Measurements from ENCODE around the gene C1orf159. TPM values are rescaled to one million over a fixed set of nuclear protein-coding genes. Genes with fewer than 3 reads are reported as not detected.

Gene C1orf159
- polyA plus RNA-seq, 2 of the 4 experiments (the other 2 are of a cell fraction) = 4.0 to 10.2 TPM

GRCh38 chr1:1160281-1160930, 44.5 kb upstream of the C1orf159 start:
- no peak for FAIRE-seq

DNA sequence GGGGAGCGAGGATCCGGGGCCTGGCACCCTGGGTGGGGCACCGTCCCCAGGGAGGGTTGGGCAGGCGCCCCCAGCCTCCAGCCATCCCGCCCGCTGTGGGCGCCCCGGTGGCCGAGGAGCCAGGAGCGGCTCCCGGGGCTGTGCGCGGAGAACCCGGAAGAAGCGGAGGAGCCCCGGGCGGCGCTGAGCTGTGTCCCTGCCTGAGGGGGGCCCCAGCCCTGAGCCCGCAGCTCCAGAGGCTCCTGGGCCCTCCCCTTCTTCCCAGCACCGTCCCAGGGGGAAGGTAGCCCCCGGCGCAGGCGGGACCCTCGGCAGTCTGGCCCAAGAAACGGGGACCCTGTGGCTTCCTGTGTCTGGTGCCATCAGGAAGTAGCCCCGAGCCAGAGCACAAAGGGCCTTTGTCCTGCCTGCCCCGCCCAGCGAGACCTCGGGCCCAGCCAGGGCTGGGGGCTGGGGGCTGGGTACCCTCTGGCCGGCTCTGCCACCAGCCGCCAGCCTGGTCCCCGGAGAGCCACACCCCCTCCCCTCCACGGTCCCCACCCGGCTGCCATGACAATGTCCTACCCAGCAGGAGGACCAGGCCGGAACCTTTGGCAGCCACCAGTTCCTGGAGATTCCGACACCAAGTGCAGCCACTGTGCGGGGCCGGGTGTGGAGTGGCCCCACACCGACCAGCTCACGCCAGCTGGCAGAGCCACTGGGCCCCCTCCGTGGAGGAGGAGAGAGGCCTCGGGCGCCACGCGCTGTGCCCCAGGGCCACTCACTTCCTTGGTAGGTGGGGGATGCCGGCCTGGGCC, 42.2 kb upstream of the C1orf159 start:
- Histone ChIP-seq H3K27ac (peak overlapping the region; percentile 95), H3K4me2 (peak overlapping the region; percentile 100), H3K9me3 (no peaks in the 10 kb centered on the region), H3K4me1 (peaks cover 12% of the 10 kb centered on the region), H3K4me3 (peak overlapping the region; percentile 54)
- ATAC-seq (peak; percentile 63 to 65; a peak in 5 of 6 replicates), FAIRE-seq (no peak), DNase-seq (ENCODE audit: low read depth in 1 of 2, low spot score in 1 of 2) (no peak)
- 86% methylated on average over 8 of the region's 46 CpGs for WGBS (ENCODE audit: missing lambda C conversion rate)
- ChIA-PET POLR2A (interaction anchor here (0.6 to 1.0 kb wide), 2 partner anchors 8 to 9 kb away, joined by 3 to 5 read pairs; no protein-coding TSS in a partner anchor), CTCF (interaction anchor here (2.2 kb wide), 1 partner anchor 36 kb away, joined by 12 read pairs; no protein-coding TSS in a partner anchor)
- no peak for TF ChIP-seq PBX3 (IDR thresholded peaks at IDR 0.05)
- no peak for TF ChIP-seq KDM5A (IDR thresholded peaks at IDR 0.05)
- TF ChIP-seq FOSB (CRISPR knock-in tag; IDR thresholded peaks at IDR 0.05) = no peak
- TF ChIP-seq JUN (IDR thresholded peaks at IDR 0.05) = no peak
- TF ChIP-seq CTCF (IDR thresholded peaks at IDR 0.05) = no peak
- TF ChIP-seq TP53 (CRISPR knock-in tag; IDR thresholded peaks at IDR 0.05) = no peak
- TF ChIP-seq HEYL (CRISPR knock-in tag; IDR thresholded peaks at IDR 0.05) = no peak
- no peak for TF ChIP-seq RCOR1 (IDR thresholded peaks at IDR 0.05; ENCODE audit: low read depth, low read length)
- no peak for TF ChIP-seq GATA3 (IDR thresholded peaks at IDR 0.05; ENCODE audit: borderline replicate concordance)
- TF ChIP-seq MAZ (IDR thresholded peaks at IDR 0.05; ENCODE audit: borderline replicate concordance, low read depth, low read length) = no peak

More at GRCh38 chr1:1160281-1160930, 44.5 kb upstream of the C1orf159 start:
- Histone ChIP-seq H3K4me2 (no peak overlapping the region), H3K27ac (no peak overlapping the region), H3K4me3 (no peak overlapping the region), H3K9me3 (no peaks in the 10 kb centered on the region), H3K4me1 (peaks cover 21% of the 10 kb centered on the region)
- ATAC-seq = no peak
- 93% methylated on average over 11 of the region's 23 CpGs for WGBS (ENCODE audit: missing lambda C conversion rate)
- ChIA-PET POLR2A (no interaction called here), CTCF (interaction anchor here (1.8 to 2.2 kb wide), 3 partner anchors 38 to 71 kb away, joined by 4 to 12 read pairs (median 5); no protein-coding TSS in a partner anchor)
- no peak for DNase-seq (ENCODE audit: low read depth in 1 of 2, low spot score in 1 of 2)
- TF ChIP-seq MYC (IDR thresholded peaks at IDR 0.05; ENCODE audit: borderline replicate concordance, low read length) = no peak

- FAIRE-seq = no peak
- Histone ChIP-seq H3K4me3 (peak overlapping the region; percentile 54), H3K9me3 (no peaks in the 10 kb centered on the region), H3K4me1 (peaks cover 12% of the 10 kb centered on the region), H3K4me2 (peak overlapping the region; percentile 100), H3K27ac (peak overlapping the region; percentile 95)
- WGBS (ENCODE audit: missing lambda C conversion rate) = 21% methylated on average over 4 of the region's 29 CpGs
- peak; percentile 74 to 75 for DNase-seq (ENCODE audit: low read depth in 1 of 2, low spot score in 1 of 2)
- POLR2A ChIA-PET = interaction anchor here (0.5 to 1.0 kb wide), 3 partner anchors 8 to 218 kb away, joined by 3 to 5 read pairs (median 3); partner anchors contain the start of gene AURKAIP1
- TF ChIP-seq, protein P1, sequence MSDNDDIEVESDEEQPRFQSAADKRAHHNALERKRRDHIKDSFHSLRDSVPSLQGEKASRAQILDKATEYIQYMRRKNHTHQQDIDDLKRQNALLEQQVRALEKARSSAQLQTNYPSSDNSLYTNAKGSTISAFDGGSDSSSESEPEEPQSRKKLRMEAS (IDR thresholded peaks at IDR 0.05) = no peak
- TF ChIP-seq, protein P2, sequence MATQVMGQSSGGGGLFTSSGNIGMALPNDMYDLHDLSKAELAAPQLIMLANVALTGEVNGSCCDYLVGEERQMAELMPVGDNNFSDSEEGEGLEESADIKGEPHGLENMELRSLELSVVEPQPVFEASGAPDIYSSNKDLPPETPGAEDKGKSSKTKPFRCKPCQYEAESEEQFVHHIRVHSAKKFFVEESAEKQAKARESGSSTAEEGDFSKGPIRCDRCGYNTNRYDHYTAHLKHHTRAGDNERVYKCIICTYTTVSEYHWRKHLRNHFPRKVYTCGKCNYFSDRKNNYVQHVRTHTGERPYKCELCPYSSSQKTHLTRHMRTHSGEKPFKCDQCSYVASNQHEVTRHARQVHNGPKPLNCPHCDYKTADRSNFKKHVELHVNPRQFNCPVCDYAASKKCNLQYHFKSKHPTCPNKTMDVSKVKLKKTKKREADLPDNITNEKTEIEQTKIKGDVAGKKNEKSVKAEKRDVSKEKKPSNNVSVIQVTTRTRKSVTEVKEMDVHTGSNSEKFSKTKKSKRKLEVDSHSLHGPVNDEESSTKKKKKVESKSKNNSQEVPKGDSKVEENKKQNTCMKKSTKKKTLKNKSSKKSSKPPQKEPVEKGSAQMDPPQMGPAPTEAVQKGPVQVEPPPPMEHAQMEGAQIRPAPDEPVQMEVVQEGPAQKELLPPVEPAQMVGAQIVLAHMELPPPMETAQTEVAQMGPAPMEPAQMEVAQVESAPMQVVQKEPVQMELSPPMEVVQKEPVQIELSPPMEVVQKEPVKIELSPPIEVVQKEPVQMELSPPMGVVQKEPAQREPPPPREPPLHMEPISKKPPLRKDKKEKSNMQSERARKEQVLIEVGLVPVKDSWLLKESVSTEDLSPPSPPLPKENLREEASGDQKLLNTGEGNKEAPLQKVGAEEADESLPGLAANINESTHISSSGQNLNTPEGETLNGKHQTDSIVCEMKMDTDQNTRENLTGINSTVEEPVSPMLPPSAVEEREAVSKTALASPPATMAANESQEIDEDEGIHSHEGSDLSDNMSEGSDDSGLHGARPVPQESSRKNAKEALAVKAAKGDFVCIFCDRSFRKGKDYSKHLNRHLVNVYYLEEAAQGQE (IDR thresholded peaks at IDR 0.05) = no peak
- peak; percentile 31 for TF ChIP-seq POLR2A (IDR thresholded peaks at IDR 0.05; ENCODE audit: low read length)
- CTCF ChIA-PET = no interaction called here
- ATAC-seq = peak; percentile 89 to 92
Observed at GRCh38 chr1:1157426-1157913, 41.6 kb upstream of the C1orf159 start.
